ENCODE results near the gene TLCD5. TPM values are rescaled to one million over a fixed set of nuclear protein-coding genes. Genes with fewer than 3 reads are reported as not detected.
A peak's percentile ranks its signal among the peaks of the same experiment; 100 is the strongest.

TLCD5 gene
- 1 to 10 TPM; 6.3 to 9.4 (median 8.2) TPM for total RNA-seq

- peak within 1 kb of the TSS; percentile 91 to 97 (median 96) for H3K27ac ChIP-seq
- peak within 1 kb of the TSS; percentile 59 to 92 (median 71) for H3K4me3 ChIP-seq
- peak; percentile 33 to 41 for DNase-seq (ENCODE audit: low spot score in 2 of 2)
- peaks cover 0 to 26% (median 15%) of the 10 kb centered on the region in 4 donors for H3K4me1 ChIP-seq
- TF ChIP-seq POLR2A (IDR thresholded peaks at IDR 0.05) (peak in 1 of 2 donors; percentile 55), EP300 (IDR thresholded peaks at IDR 0.05) (no peak), CTCF (IDR thresholded peaks at IDR 0.05) (peak in 1 of 5 experiments; percentile 17)
- WGBS, 2 donors, result 1 to 2% methylated on average over 29 to 69 of the region's 84 CpGs
- H3K27me3 ChIP-seq, result no peaks in the 10 kb centered on the region
- H3K9me3 ChIP-seq, result no peaks in the 10 kb centered on the region
- H3K36me3 ChIP-seq, result peaks cover 0 to 5% (median 0%) of the 10 kb centered on the region in 3 donors
Measured at GRCh38 chr11:120324932-120325810, at the start of gene TLCD5. TLCD5 (plus strand) TSS chr11:120325299; CDS start chr11:120327442, 2,143 bp downstream.

GRCh38 chr11:120279502-120279901 is 45.6 kb upstream of the TLCD5 start:
- DNase-seq (ENCODE audit: low spot score in 2 of 2), result no peak
- Histone ChIP-seq H3K27me3 (no peaks in the 10 kb centered on the region), H3K4me1 (no peaks in the 10 kb centered on the region), H3K36me3 (no peaks in the 10 kb centered on the region), H3K9me3 (no peaks in the 10 kb centered on the region), H3K27ac (no peak overlapping the region), H3K4me3 (no peak overlapping the region)
- 79 to 87% methylated on average over 5 of the region's 5 CpGs for whole genome bisulfite sequencing, 2 donors
- TF ChIP-seq CTCF (IDR thresholded peaks at IDR 0.05) (no peak), EP300 (IDR thresholded peaks at IDR 0.05) (no peak), POLR2A (IDR thresholded peaks at IDR 0.05) (no peak)

DNA sequence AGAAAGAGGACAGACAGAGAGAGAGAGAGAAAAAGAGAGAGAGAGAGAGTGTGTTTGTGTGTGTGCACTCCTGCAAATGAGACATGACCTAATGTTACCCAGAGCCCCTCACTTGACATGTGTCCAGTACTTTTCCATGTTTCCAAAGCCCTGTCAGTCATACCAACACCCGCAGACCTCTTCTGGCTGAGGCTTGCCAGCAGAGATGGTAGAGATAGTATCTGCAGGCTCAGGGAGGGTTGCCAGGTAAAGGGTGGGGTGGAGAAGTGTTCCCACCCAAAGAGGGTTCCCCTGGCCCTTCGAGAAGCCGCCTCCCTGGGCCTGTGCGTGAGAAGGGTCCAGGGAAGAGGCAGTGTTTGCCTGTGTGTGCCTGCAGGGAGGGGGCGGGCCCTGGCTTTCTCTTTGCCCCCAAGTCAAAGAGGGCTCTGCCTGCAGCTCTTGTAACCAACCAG is 44.5 kb upstream of the TLCD5 start:
- H3K27ac ChIP-seq, result no peak overlapping the region
- 70 to 71% methylated on average over 5 of the region's 5 CpGs for WGBS, 2 donors
- no peaks in the 10 kb centered on the region for H3K36me3 ChIP-seq
- DNase-seq (ENCODE audit: low spot score in 2 of 2), result no peak
- no peak overlapping the region for H3K4me3 ChIP-seq
- H3K4me1 ChIP-seq, result no peaks in the 10 kb centered on the region
- TF ChIP-seq EP300 (IDR thresholded peaks at IDR 0.05), result no peak
- no peak for TF ChIP-seq POLR2A (IDR thresholded peaks at IDR 0.05)
- TF ChIP-seq CTCF (IDR thresholded peaks at IDR 0.05), result no peak
- H3K9me3 ChIP-seq, result no peaks in the 10 kb centered on the region
- no peaks in the 10 kb centered on the region for H3K27me3 ChIP-seq

GRCh38 chr11:120281143-120281795 is 43.8 kb upstream of the TLCD5 start:
- no peak for DNase-seq (ENCODE audit: low spot score in 2 of 2)
- Histone ChIP-seq H3K9me3 (no peaks in the 10 kb centered on the region), H3K4me3 (no peak overlapping the region), H3K4me1 (no peaks in the 10 kb centered on the region), H3K27me3 (no peaks in the 10 kb centered on the region), H3K27ac (no peak overlapping the region), H3K36me3 (no peaks in the 10 kb centered on the region)
- TF ChIP-seq CTCF (IDR thresholded peaks at IDR 0.05) (no peak), POLR2A (IDR thresholded peaks at IDR 0.05) (no peak), EP300 (IDR thresholded peaks at IDR 0.05) (no peak)
- WGBS, 2 donors, result 56 to 68% methylated on average over 7 of the region's 7 CpGs

GRCh38 chr11:120283124-120283523 is 42.0 kb upstream of the TLCD5 start:
- no peaks in the 10 kb centered on the region for H3K4me1 ChIP-seq
- 50 to 100% methylated on average over 1 of the region's 2 CpGs for WGBS, 2 donors
- H3K27me3 ChIP-seq, result no peaks in the 10 kb centered on the region
- H3K27ac ChIP-seq, result no peak overlapping the region
- no peak for TF ChIP-seq POLR2A (IDR thresholded peaks at IDR 0.05)
- no peaks in the 10 kb centered on the region for H3K9me3 ChIP-seq
- H3K36me3 ChIP-seq, result no peaks in the 10 kb centered on the region
- DNase-seq (ENCODE audit: low spot score in 2 of 2), result no peak
- H3K4me3 ChIP-seq, result no peak overlapping the region

Measured in tibial nerve (tissue), 4 donors.